HepG2 (cell line): Measurements from ENCODE around the gene ANKRD49. TPM values are rescaled to one million over a fixed set of nuclear protein-coding genes. Genes with fewer than 3 reads are reported as not detected.

Experiments used
- ATAC-seq: fragments of 200-7000 bp; cut with Tn5 transposase; 3 replicates; pipeline ENCODE4 v1.9.1; 2020; ENCODE audit warnings: mild to moderate bottlenecking, moderate library complexity
- BruUV-seq: library from RNA; stranded (reverse); fragments of 400-500 nt; replicated peaks from 2 replicates; lab custom pipeline; 2021; lab: Mats Ljungman, UMichigan
- CTCF ChIA-PET: fragments of 300-600 bp; formaldehyde crosslinking; extraction: SDS; loops from one replicate; lab custom pipeline; 2021; ENCODE audit warnings: low total read pairs, inconsistent platforms, low intra/inter-chr PET ratio; lab: Yijun Ruan, JAX
- POLR2A ChIA-PET: fragments of 350-600 bp; sonication (Branson Sonifier 250); formaldehyde crosslinking; loops from one replicate; lab custom pipeline; 2020; ENCODE audit warnings: antibody characterized with exemption, inconsistent platforms; lab: Yijun Ruan, JAX
- DNase-seq: peaks from one replicate; pipeline ENCODE4 v3.0.0-alpha.2; 2015; ENCODE audit warnings: low spot score
- FAIRE-seq: peaks from 3 replicates; lab custom pipeline; 2011; peaks lifted over from hg19 to GRCh38; lab: Jason Lieb, UNC
- H2AFZ ChIP-seq: one replicate; pipeline ENCODE4 v1.6.1; 2011; ENCODE audit warnings: low read length, inconsistent platforms
- H3K27ac ChIP-seq: fragments of 300-600 bp; 3 replicates; pipeline ENCODE4 v1.8.0; 2011; ENCODE audit warnings: mixed run types, mild to moderate bottlenecking, mixed read lengths, low read length, inconsistent platforms; ENCODE audit not compliant: insufficient read depth; ENCODE audit errors: extremely low read length
- H3K27me3 ChIP-seq, 2 experiments: fragments of 200-600 bp in 1 of 2; 2 replicates in 1 of 2; 3 replicates in 1 of 2; pipeline versions ENCODE4 v1.6.0 to v1.8.0; 2011; ENCODE audit warnings: low read length in 2 of 2, mild to moderate bottlenecking in 2 of 2, moderate library complexity in 2 of 2, inconsistent platforms in 1 of 2; ENCODE audit not compliant: insufficient read depth in 2 of 2, control insufficient read depth in 1 of 2
- H3K36me3 ChIP-seq, 2 experiments: fragments of 200-600 bp in 1 of 2; replicated peaks in 1 of 2; 2 replicates in 1 of 2; 3 replicates in 1 of 2; pipeline versions ENCODE4 v1.5.1 to v1.8.0; 2011; ENCODE audit warnings: low read length in 2 of 2, inconsistent platforms in 1 of 2; ENCODE audit not compliant: insufficient read depth in 2 of 2, control insufficient read depth in 1 of 2
- H3K4me1 ChIP-seq: 2 replicates; pipeline ENCODE4 v1.5.1; 2012; ENCODE audit warnings: low read length, inconsistent platforms; ENCODE audit not compliant: insufficient read depth
- H3K4me2 ChIP-seq: 2 replicates; pipeline ENCODE4 v1.6.0; 2011; ENCODE audit warnings: low read depth, low read length, inconsistent platforms
- H3K4me3 ChIP-seq, 3 experiments: fragments of 200-600 bp in 1 of 3; sonication (generic), shearing (Covaris generic) in 1 of 3; replicated peaks in 1 of 3; 2 replicates each; pipeline ENCODE4 v1.5.1; 2011 to 2016; ENCODE audit warnings: low read length in 3 of 3, inconsistent platforms in 2 of 3, low read depth in 2 of 3, mild to moderate bottlenecking in 2 of 3, control low read depth in 1 of 3, mixed read lengths in 1 of 3; ENCODE audit not compliant: insufficient read depth in 1 of 3
- H3K79me2 ChIP-seq: one replicate; pipeline ENCODE4 v1.6.1; 2011; ENCODE audit warnings: low read length, inconsistent platforms; ENCODE audit not compliant: insufficient read depth
- H3K9ac ChIP-seq: 2 replicates; pipeline ENCODE4 v1.6.0; 2011; ENCODE audit warnings: mild to moderate bottlenecking, low read depth, low read length, inconsistent platforms; ENCODE audit not compliant: insufficient read depth
- H3K9me3 ChIP-seq: 2 replicates; pipeline ENCODE4 v1.5.1; 2012; ENCODE audit warnings: mild to moderate bottlenecking, low read length
- H4K20me1 ChIP-seq: 2 replicates; pipeline ENCODE4 v1.6.0; 2011; ENCODE audit warnings: inconsistent platforms, mild to moderate bottlenecking, low read length, moderate library complexity; ENCODE audit not compliant: insufficient read depth
- AGO2 ChIP-seq: fragments of 200-400 bp; formaldehyde crosslinking; optimal IDR thresholded peaks from 2 replicates; pipeline ENCODE3; 2017; ENCODE audit warnings: mild to moderate bottlenecking, low read depth, low read length, moderate library complexity
- HOXA3 ChIP-seq: sonication (generic); formaldehyde crosslinking; IDR thresholded peaks from 2 replicates; pipeline ENCODE4 v1.5.0; 2020; ENCODE audit warnings: missing genetic modification reagents
- NBN ChIP-seq: fragments of 450-650 bp; conservative IDR thresholded peaks from 2 replicates; pipeline ENCODE4 v1.6.1; 2017
- RARG ChIP-seq: sonication (generic); formaldehyde crosslinking; IDR thresholded peaks from 2 replicates; pipeline ENCODE4 v1.4.0; 2020; ENCODE audit warnings: low read depth, mild to moderate bottlenecking, missing genetic modification reagents
- REXO4 ChIP-seq: sonication (generic); formaldehyde crosslinking; IDR thresholded peaks from 2 replicates; pipeline ENCODE4 v1.8.0; 2022; ENCODE audit warnings: missing genetic modification reagents, mild to moderate bottlenecking, borderline replicate concordance
- SP1 ChIP-seq, 2 experiments: fragments of 450-650 bp in 1 of 2; sonication (generic) in 1 of 2; formaldehyde crosslinking in 1 of 2; IDR thresholded peaks; 2 replicates each; pipeline versions ENCODE4 v1.4.0 to v1.6.1; 2016 to 2020; ENCODE audit warnings: missing genetic modification reagents in 1 of 2
- STAG1 ChIP-seq: sonication (generic); formaldehyde crosslinking; IDR thresholded peaks from 2 replicates; pipeline ENCODE4 v1.4.0; 2020; ENCODE audit warnings: missing genetic modification reagents
- ZMYM4 ChIP-seq: sonication (generic); formaldehyde crosslinking; IDR thresholded peaks from 2 replicates; pipeline ENCODE4 v1.8.1; 2023; ENCODE audit warnings: mild to moderate bottlenecking, missing genetic modification reagents
- ZNF260 ChIP-seq: sonication (generic); formaldehyde crosslinking; IDR thresholded peaks from 2 replicates; pipeline ENCODE4 v1.4.0; 2020; ENCODE audit warnings: missing genetic modification reagents, low read depth, mild to moderate bottlenecking, borderline replicate concordance
- ZNF317 ChIP-seq: sonication (generic); formaldehyde crosslinking; IDR thresholded peaks from 2 replicates; pipeline ENCODE4 v1.5.0; 2020; ENCODE audit warnings: mild to moderate bottlenecking, missing genetic modification reagents
- ZNF530 ChIP-seq: sonication (generic); formaldehyde crosslinking; IDR thresholded peaks from 2 replicates; pipeline ENCODE4 v1.5.0; 2020; ENCODE audit warnings: low read depth, mild to moderate bottlenecking, missing genetic modification reagents
- ZNF660 ChIP-seq: sonication (generic); formaldehyde crosslinking; IDR thresholded peaks from 2 replicates; pipeline ENCODE4 v1.5.1; 2020; ENCODE audit warnings: mild to moderate bottlenecking, low read depth, missing genetic modification reagents, borderline replicate concordance
- in situ Hi-C: cut with HindIII; loops from 2 replicates; pipeline ENCODE4 v1.10.0; 2017; ENCODE audit warnings: low pct_unique_long_range_greater_than_20kb; ENCODE audit not compliant: extremely low pct_ligation_motif_present
- intact Hi-C: fragments of 100-400 bp; cut with micrococcal nuclease; formaldehyde crosslinking; loops from one replicate; pipeline ENCODE4 v1.10.0; 2022; ENCODE audit not compliant: unreplicated experiment
- polyA plus RNA-seq, 8 experiments: library from polyadenylated mRNA; depleted of rRNA in 3 of 8; stranded (reverse) in 7 of 8; unstranded in 1 of 8; fragments of >200 nt; fragmentation: Illumina TruSeq in 4 of 8; extraction: Trizol in 4 of 8; gene quantifications; 2 replicates each; pipeline versions ENCODE4 v1.2.1 to v1.2.3, GENCODE V29; 2011 to 2016; ENCODE audit warnings: low read depth in 4 of 8, missing spikeins in 1 of 8, mixed read lengths in 1 of 8; ENCODE audit not compliant: insufficient read depth in 1 of 8
- total RNA-seq, 5 experiments: library from RNA; depleted of rRNA; stranded (reverse); fragments of >200 nt; fragmentation: Illumina TruSeq; extraction: Trizol; gene quantifications; 2 replicates each; pipeline ENCODE4 v1.2.3, GENCODE V29; 2016; ENCODE audit warnings: low read depth in 1 of 5
- TF ChIP-seq, protein P1 (sequence below): sonication (generic); formaldehyde crosslinking; IDR thresholded peaks from 2 replicates; pipeline ENCODE4 v1.5.1; 2020; ENCODE audit warnings: mild to moderate bottlenecking, moderate library complexity, missing genetic modification reagents
- TF ChIP-seq, protein P2 (sequence below): sonication (generic); formaldehyde crosslinking; IDR thresholded peaks from 2 replicates; pipeline ENCODE4 v1.8.1; 2022; ENCODE audit warnings: mild to moderate bottlenecking, missing genetic modification reagents

Gene ANKRD49
- total and polyA plus RNA-seq, 2 of the 13 experiments (the other 11 are each of a cell fraction or from before 2014, with no cell fraction given), result 14.2 to 14.3 TPM

- Histone ChIP-seq H3K27me3 (no peaks in the 10 kb centered on the region), H3K4me3 (no peak overlapping the region), H3K27ac (no peak overlapping the region), H3K79me2 (no peaks in the 10 kb centered on the region), H4K20me1 (no peaks in the 10 kb centered on the region), H3K4me1 (no peaks in the 10 kb centered on the region), H3K9ac (no peak overlapping the region), H3K36me3 (peaks cover 6 to 35% of the 10 kb centered on the region in 2 experiments), H3K9me3 (no peaks in the 10 kb centered on the region), H3K4me2 (no peak overlapping the region), H2AFZ (no peak overlapping the region)
- DNase-seq, result no peak
- intact Hi-C loops, result no loop called here
- no TSS peak for BruUV-seq
- ChIA-PET CTCF (no interaction called here), POLR2A (no interaction called here)
- in situ Hi-C loops, result no loop called here
- TF ChIP-seq ZNF260 (CRISPR knock-in tag) (no peak), REXO4 (CRISPR knock-in tag) (no peak), STAG1 (CRISPR knock-in tag) (no peak), AGO2 (no peak), ZNF530 (no peak), ZMYM4 (CRISPR knock-in tag) (no peak), ZNF660 (no peak), HOXA3 (CRISPR knock-in tag) (no peak), RARG (no peak), NBN (no peak), ZNF317 (CRISPR knock-in tag) (no peak), SP1 (IDR thresholded peaks at IDR 0.05) (no peak), SP1 (CRISPR knock-in tag; IDR thresholded peaks at IDR 0.05) (no peak)
- TF ChIP-seq, protein P1, sequence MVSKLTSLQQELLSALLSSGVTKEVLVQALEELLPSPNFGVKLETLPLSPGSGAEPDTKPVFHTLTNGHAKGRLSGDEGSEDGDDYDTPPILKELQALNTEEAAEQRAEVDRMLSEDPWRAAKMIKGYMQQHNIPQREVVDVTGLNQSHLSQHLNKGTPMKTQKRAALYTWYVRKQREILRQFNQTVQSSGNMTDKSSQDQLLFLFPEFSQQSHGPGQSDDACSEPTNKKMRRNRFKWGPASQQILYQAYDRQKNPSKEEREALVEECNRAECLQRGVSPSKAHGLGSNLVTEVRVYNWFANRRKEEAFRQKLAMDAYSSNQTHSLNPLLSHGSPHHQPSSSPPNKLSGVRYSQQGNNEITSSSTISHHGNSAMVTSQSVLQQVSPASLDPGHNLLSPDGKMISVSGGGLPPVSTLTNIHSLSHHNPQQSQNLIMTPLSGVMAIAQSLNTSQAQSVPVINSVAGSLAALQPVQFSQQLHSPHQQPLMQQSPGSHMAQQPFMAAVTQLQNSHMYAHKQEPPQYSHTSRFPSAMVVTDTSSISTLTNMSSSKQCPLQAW (CRISPR knock-in tag), result no peak
- TF ChIP-seq, protein P2, sequence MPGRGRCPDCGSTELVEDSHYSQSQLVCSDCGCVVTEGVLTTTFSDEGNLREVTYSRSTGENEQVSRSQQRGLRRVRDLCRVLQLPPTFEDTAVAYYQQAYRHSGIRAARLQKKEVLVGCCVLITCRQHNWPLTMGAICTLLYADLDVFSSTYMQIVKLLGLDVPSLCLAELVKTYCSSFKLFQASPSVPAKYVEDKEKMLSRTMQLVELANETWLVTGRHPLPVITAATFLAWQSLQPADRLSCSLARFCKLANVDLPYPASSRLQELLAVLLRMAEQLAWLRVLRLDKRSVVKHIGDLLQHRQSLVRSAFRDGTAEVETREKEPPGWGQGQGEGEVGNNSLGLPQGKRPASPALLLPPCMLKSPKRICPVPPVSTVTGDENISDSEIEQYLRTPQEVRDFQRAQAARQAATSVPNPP (CRISPR knock-in tag), result no peak
- no peak for ATAC-seq
- FAIRE-seq, result no peak
Measured at GRCh38 chr11:94481342-94481741, 12.4 kb upstream of the ANKRD49 start.
